T follicular helper cell (primary cell): ENCODE results near the gene PPP1R13B.

Experiments
- DNase-seq: peaks from one replicate; pipeline ENCODE4 v3.0.0-alpha.2; 2020; ENCODE audit warnings: low read depth

Gene PPP1R13B

DNA sequence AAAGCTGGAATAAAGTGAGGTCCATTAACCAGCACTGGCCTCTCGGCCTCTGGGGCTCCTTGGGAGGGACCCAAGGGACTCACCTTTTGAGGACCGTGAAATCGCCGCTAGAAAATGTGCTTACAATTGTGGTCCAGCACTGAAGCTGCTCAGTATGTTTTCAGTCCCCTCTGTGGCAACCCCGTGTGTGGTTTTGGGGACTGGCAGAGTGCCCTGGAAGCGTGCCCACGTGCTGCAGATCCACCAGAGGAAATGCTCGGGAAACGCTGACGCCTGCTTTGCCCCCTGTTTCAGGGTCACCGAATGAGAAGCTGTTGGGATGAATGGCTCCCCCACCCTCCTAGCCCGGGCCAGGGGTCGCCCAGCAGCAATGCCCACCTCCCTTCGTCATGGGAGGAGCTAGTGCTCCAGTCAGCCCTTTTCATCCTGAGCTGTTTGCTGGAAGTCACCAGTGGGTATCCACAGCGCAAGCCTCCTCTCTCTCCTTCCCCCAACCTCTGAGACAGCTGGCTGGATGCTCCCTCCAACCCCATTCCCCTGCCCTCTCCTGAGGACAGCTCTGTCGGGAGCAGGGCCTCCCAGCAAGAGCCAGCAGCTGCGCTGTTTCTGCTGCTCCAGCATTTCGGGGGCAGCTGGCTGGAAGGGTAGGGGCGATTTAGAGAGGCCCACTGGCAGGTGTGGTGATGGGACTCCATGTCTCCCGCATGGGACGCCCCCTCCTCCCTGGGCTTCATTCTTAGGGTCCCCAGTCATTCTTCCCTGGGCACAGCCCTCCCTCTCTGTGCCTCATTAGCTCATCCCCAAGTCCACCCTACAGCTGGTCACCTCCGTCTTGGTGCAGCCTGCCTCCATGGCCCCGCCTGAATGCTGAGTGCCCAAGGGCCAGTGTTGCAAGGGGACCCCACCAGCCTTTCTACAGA, 33.2 kb upstream of the PPP1R13B start:
- no peak for DNase-seq

DNA sequence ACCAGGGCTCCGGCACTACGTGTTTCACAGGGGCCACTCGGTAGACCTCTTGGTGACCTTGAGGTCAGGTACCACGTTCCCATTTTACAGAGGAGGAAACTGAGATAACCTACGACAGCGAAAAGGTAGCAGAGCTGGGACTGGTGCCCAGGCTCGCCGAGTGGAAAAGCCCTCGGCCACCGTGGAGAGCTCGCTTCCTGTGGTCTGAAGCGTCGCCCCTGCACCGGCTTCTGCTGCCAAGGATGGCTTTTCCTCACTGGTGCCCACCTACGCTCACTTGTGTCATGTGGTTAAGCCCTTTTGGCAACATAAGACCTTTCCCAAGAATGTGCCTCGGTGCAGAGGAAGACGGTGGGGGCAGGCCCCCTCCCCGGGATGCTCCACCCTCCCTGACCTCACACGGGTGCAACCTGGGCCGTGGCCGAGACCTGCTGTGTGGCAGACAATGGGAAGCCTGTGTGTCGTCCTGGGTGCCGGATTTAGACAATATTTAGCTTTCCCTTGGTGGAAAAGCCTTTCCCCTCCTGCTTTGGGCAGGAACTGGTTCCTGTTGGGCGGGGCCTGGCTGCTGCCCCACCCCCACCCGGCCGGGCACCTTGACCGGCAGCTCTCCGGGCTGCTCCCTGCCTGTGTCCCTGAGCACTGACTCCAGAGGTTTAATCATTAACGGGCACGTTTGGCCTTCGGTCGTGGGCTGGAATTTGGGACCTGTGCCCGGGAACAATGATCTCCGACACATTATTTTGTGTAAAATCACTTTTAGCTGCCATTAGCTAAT, 32.4 kb upstream of the PPP1R13B start:
- no peak for DNase-seq

DNA sequence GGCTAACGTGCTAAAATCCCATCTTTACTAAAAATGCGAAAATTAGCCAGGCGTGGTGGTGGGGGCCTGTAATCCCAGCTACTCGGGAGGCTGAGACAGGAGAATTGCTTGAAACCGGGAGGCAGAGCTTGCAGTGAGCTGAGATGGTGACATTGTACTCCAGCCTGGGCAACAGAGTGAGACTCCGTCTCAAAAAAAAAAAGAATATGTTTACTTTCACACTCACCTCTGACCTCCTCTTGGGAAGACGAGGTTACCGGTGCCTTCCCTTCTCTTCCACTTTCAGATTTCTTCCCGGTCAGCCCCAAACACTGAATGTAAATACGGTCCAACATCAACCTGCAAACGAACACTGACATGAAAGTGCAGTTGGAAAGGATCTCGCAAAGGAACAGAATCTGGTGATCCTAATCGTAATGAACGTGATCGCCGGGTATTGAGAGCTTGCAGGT, 31.8 kb upstream of the PPP1R13B start:
- DNase-seq, result no peak

DNA sequence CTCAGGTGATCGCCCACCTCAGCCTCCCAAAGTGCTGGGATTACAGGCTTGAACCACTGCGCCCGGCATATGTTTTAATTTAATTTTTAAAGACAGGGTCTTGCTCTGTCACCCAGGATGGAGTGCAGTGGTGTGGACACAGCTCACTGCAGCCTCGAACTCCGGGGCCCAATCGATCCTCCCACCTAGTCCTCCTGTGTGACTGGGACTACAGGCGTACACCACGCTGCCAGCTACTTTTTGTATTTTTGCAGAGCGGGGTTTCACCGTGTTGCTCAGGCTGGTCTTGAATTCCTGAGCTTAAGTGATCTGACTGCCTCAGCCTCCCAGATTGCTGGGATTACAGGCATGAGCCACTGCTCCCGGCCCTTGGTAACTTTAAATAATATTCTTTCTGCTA, 30.8 kb upstream of the PPP1R13B start:
- no peak for DNase-seq

DNA sequence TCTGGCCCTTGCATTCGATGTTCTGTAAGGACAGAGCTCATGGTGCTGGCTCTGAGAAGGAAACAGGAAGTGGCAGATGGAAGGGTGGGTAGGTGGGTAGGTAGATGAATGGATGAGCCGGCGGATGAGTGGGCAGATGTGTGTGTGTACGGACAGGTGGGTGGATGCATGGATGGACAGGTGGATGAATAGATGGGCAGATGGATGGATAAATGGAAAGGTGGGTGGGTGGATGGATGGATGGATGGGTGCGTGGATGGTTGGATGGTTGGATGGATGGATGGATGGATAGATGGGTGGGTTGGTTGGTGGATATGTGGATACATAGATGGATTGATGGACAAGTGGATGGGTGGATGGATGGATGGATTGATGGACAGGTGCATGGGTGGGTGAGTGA, 27.6 kb upstream of the PPP1R13B start:
- DNase-seq, result no peak

DNA sequence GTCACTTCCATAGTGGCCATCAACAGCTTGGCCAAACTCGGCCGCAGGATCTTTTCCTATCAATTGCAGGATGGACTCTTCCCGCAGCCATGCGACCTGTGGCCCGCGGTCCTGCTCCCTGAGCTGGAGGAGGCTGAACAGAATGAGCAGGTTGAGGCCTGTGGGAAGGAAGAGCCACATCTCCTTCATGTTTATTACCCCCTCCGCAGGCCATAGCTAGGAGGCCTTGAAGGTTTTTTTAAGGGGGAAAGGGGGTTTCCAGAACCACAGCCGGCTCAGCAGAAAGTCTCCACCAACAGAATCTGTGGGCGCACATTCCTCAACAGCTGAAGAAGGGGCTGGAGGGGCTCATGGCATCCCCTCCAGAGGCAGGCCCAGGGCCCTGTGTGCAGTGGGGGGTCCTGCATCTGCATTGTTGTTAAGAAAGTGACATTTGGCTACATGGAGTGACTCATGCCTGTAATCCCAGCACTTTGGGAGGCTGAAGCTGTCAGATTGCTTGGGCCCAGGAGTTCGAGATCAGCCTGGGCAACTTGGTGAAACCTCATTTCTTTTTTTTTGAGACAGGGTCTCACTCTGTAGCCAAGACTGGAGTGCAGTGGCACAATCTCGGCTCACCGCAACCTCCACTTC, 25.2 kb upstream of the PPP1R13B start:
- DNase-seq, result no peak

DNA sequence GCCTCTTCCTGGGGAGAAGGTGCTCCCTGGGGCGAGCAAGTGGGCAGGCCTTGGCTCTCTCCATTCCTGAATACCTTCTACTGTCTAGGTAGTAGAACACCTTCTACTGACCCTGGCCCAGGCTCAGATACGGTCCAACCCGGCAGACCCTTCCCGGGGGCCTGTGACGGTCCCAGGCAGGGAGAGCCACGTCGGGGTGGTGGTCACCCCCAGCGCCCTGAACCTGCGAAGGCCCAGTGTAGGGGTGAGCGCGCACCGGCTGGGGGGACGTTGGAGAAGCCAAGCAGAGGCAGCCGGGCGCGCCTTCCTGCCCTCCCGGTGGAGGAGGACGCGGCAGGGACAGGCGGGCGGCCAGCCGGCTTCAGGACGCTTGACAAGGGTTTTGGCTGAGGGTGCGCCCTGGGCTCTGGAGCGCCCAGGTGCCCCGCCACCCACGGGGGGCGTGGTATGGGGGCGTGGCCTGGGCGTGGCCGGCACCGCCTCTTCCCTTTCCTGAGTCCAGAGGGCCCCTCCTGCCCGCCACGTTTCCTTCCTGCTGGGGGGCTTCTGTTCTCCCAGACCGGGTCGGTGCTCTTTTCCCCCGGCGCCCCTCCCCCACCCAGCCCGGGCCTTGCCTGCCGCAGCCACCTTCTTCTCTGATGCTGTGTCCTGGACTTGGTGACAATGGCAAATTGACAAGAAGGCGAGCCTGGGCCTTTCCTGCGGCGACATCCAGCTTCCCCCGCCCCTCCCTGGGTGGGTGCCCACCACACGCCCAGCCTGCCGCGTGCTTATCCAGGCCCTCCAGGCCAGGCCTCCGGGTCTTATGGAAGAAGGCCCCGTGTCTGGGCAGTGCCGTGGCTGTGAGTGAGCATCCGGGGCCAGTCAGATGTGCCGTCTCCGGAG, 24.5 kb upstream of the PPP1R13B start:
- DNase-seq, result peak; percentile 60

DNA sequence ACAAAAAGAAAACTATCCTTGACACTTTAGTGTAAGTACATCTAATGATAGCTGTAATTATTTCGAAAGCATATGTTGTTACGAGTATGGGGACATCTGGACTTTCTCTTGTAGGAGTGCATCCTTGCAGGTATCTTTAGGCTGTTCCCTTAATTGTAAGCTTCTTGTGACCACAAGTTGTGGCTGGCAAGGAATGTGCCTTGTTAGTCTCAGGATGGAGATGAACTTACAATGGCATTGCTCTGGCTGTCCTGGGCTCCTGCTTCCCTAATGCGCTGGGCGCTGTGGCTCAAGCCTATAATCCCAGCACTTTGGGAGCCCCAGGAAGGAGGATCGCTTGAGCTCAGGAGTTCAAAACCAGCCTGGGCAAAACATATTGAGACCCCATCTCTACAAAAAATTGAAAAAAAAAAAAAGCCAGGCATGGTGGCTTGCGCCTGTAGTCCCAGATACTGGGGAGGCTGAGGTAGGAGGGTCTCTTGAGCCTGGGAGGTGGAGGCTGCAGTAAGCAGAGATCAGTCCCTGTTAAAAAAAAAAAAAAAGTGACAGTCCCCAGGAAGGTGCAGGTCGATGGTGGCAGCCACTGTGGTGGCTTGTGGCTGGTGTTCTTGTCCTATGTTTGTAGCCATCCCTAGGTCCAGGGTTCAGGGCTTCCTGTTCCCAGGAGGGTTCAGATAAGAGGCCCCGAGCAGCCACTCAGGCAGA, 23.7 kb upstream of the PPP1R13B start:
- DNase-seq, result no peak

DNA sequence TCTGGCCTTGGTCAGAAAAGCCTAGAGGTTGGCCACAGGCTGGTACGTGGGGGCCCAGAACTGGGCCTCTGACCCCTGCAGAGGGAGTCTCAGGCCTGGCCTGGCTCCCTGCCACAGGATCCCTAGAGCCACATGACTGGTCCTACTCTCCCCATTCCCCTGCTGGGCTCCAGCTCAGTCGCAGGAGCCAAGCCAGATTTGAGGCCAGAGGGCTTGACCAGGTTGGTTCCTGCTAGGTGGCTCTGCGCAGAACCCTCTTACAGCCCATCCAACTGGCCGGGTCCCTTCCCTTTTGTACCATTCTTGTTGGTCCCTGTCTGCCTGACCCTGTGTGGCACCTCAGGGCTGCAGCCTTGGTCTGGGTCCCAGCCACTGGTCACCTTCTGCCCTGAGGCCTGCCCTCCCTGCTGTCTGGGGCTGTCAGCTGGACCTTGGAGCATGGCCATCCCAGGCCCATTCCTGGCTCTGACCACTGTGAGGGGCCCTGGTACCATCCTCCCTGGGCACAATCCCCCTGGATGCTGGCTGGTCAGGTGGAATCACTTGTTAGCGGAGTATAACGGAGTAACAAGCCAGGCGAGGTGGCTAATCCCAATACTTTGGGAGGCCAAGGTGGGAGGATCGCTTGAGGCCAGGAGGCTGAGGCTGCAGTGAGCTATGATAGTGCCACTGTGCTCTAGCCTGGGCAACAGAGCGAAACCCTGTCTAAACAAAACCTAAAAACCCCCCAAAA, 22.9 kb upstream of the PPP1R13B start:
- DNase-seq, result no peak

DNA sequence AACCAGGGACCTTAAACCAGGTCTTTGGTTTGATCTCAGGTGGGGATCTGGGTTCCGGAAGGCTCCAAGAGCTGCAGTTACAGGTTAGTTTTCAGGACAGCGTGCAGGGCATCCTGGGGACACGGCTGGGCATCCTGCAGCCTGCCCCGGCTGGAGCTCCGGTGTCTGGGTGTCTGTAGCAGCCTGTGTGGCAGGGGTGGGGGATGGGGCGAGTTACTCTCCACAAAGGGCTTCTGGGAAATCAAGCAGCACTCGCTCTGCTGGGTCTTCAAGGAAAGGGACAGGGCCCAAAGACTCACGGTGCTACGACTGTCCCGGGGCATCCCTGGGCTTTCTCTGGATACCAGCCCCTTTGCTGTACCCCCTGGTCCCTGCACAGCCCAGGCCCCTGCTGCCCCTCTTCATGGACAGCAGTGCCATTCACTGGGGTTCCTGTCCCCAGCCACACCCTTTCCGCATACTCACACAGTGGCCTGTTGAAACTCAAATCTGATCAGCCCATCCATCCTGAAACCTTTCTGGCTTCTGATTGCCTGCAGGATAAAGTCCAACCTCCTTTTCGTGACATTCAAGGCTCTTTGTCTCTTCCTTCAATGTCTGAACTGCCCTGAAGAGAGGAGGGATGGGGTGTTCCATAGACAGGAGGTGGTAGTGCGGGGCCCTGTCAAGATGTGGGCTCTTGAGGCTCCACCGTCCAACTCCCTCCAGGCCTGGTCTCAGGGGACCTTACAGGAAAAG, 22.2 kb upstream of the PPP1R13B start:
- DNase-seq, result no peak

DNA sequence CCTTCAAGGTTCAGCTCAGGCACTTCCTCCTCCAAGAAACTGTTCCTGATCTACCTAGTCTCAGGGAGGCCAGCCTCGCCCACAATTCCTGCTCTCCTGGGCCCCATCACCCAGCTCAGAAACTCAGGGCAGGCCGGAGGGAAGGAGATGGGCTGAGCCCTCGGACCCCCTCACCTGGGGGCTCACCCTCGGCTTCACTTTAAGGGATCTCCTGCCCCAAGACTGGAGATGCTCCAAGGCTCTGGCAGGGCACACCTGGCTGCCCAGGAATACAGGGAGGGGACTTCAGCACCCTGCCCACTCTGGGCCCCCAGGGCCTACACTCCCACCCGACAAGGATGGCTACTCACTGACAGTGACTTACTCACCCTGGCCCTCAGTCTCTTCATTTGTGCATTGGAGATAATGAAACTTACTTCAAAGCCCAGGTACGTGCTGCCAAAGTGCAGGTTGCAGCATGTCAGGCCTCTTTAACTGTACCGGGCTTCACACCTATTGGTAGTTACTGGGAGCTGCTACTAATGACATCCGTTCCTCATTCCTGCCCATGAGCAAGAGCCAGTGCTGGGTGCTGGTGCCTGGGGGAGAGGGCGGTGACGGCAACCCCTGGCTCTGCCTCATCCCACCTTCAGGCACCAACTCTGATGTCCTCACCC, 21.0 kb upstream of the PPP1R13B start:
- no peak for DNase-seq

DNA sequence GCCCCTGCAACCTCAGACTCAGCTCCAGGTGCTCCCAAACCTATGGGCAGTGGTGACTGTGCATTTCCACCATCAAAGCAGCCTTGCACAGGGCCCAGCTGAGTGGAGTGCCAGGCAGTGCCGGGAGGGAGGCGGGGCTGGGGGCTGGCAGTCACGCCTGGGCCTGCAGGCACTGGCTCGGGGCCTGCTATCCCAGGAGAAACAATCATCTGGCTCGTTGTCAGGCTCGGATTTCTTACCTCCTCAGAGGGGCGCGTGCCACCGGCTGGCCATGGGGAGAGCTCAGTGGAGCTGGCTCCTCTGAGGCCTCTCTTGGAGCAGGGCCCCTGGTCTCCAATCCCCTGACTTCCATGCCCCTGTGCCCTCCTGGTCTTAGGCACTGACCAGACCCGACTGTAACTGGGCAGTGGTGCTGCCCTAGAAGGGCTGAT, 20.2 kb upstream of the PPP1R13B start:
- DNase-seq, result no peak

DNA sequence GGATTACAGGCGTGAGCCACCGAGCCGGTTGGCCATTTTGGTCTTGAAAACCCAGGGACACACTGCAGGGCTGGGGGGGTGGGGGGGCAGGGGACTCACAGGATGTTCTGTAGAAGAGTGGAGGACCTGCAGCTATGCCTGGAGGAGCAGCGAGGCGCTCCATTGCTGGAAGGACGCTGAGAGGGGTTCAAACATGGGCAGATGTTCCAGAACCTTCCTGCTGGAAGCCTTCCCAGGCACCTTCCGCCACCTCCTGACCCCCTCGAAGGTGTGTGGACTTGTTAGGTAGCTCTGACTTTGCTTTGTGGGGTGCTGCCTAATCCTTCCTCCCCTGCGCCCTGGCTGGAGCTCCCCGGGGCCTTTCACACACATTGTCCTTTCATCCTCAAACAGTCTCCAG, 19.6 kb upstream of the PPP1R13B start:
- no peak for DNase-seq

DNA sequence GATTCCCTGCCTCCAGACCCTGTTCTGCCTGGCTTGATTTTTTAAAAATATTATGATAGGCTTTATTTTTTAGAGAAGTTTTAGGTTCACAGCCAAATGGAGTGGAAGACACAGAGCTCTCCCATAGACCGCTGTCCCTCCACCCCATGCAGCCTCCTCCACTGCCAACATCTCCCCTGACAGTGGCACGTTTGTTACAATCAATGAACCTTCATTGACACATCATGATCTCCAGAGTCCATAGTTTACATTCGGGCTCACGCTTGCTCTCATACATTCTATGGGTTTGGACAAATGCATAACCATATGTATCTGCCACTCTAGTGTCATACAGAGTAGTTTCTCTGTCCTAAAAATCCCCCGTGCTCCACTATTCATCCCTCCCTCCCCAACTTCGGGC, 15.9 kb upstream of the PPP1R13B start:
- no peak for DNase-seq

DNA sequence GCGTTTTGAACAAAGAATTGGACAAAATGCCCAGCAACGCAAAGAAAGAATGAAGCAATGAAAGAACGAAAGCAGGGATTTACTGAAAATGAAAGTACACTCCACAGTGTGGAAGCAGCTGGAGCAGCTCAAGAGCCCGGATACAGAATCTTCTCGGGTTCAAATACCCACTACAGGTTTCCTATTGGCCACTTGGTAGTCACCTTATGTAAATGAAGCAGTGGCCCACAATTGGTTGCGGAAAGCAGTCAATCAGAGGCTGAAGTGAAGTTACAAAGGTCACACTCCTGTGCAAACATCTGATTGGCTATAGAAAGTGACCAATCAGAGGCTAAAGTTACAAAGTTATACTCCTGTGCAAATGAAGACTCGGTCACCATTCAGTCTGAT, 15.0 kb upstream of the PPP1R13B start:
- DNase-seq, result no peak

DNA sequence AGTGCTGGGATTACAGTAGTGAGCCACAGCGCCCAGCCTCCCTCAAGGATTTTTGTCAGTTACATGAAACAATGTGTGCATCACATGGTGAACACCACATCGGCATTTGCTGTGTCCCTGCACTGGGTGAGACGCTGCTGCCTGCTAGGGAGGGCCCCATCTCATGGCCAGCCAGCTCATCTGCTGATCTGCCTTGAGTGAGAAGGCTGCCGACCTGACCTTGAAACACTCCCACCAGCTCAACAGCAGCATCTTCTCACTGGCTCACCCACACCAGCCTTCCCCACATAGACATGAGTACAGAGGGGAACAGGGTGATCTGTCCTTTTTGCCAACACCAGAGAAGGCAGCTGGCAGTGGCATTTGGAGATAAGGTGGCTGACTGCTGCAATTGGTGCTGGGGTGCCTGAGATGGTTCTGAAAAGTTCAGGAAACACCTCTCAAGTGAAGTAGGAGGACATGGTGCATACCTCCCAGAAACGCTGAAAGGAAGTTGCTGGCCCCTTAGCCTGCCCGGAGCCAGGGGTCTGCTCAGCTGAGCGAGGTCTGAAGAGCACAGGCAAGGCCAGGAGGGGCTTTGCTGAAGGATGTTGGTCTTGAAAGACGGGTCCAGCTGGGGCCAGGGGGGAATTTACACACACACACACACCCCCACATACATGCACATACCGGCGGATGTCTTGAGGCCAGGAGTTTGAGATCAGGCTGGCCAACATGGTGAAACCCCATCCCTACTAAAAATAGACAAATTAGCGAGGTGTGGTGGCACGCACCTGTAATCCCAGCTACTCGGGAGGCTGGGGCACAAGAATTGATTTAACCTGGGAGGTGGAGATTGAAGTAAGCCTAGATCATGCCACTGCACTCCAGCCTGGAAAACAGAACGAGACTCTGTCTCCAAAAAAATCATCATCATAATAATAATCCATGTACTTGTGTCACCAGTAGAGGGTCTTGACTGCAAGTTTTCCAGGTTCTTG, 14.3 kb upstream of the PPP1R13B start:
- DNase-seq, result no peak

DNA sequence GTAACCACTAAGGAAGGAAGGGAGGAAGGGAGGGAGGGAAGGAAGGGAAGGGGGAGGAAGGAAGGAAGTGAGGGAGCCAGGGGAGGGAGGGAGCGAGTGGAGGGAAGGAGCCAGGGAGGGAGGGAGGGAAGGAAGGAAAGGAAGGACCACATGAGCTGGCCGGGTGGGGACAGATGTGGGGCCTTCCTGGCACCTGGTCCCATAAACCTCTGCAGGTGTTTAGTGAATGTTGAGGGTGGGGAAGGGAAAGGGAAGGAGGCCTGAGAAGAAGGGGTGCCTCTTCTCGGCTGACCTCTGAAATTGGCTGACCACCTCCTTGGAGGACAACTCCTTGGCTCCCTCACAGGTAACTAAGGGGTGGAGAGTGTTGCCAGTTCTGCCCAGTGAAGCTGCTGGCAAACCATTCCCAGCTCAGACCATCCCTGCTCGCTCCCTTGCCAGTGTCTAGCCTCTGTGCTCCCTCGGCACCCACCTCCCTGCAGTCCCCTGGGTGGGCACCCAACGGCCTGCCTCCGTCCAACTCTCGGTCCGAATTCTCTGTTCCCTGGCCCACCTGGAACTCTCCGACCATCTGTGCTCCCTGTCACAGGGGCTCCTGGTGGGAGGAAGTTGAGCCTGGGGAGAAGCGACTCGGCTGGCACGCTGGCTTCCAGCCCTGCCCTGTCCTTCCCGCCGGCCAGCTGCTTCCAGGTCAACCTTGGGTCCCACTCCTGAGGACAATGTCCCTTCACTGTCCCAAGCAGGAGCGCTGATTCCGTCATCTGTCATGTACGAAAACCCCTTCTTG, 12.2 kb upstream of the PPP1R13B start:
- no peak for DNase-seq
